Thyroid gland (tissue), 4 donors: ENCODE results near the gene PLIN5. TPM values are rescaled to one million over a fixed set of nuclear protein-coding genes. Genes with fewer than 3 reads are reported as not detected.
A peak's percentile ranks its signal among the peaks of the same experiment; 100 is the strongest.
"Not testable (repeated sequence)": the region's sequence is repeated elsewhere in the genome, so short reads cannot be mapped to it uniquely, and the experiment has no call there.

Source experiments
- DNase-seq, 2 donors: peaks; one replicate each; pipeline ENCODE4 v3.0.0-alpha.2; 2019
- H3K27ac ChIP-seq, 3 donors: fragments of 200-600 bp; sonication (generic); 1 replicate in 2 of 3; 2 replicates in 1 of 3; pipeline ENCODE4 v1.5.1; 2016 to 2019; ENCODE audit warnings: mild to moderate bottlenecking in 1 of 3, moderate library complexity in 1 of 3
- H3K27me3 ChIP-seq: fragments of 200-600 bp; sonication (generic); one replicate; pipeline ENCODE4 v1.5.1; 2019
- H3K36me3 ChIP-seq, 2 donors: fragments of 200-600 bp; sonication (generic); one replicate each; pipeline ENCODE4 v1.5.1; 2016 to 2019
- H3K4me1 ChIP-seq, 2 donors: fragments of 200-600 bp; sonication (generic); one replicate each; pipeline ENCODE4 v1.5.1; 2017 to 2019
- H3K4me3 ChIP-seq, 3 donors: fragments of 200-600 bp; sonication (generic); replicated peaks in 1 of 3; 1 replicate in 2 of 3; 2 replicates in 1 of 3; pipeline ENCODE4 v1.5.1; 2016; ENCODE audit warnings: mild to moderate bottlenecking in 1 of 3
- H3K9me3 ChIP-seq: fragments of 200-600 bp; sonication (generic); one replicate; pipeline ENCODE4 v1.5.1; 2017
- POLR2A ChIP-seq, 2 donors: fragments of 450-650 bp; IDR thresholded peaks; one replicate each; pipeline ENCODE4 v1.6.1; 2017; ENCODE audit warnings: antibody characterized with exemption in 2 of 2, mild to moderate bottlenecking in 2 of 2, moderate library complexity in 1 of 2
- WGBS, 2 donors: methylation state at CpG; one replicate each; pipeline ENCODE4 v1.1.5; 2017; 5-methylcytosine and 5-hydroxymethylcytosine counted together
- intact Hi-C: fragments of 100-400 bp; cut with DNase I; formaldehyde crosslinking; loops from one replicate; pipeline ENCODE4 v1.15.1; 2023
- total RNA-seq, 4 donors: library from RNA; depleted of rRNA; stranded (reverse); fragments of >200 nt; gene quantifications; one replicate each; pipeline ENCODE4 v1.2.3, GENCODE V29; 2016
- TF ChIP-seq, protein P1 (sequence below), 6 experiments: fragments of 200-600 bp in 3 of 6; fragments of 450-650 bp in 3 of 6; sonication (generic) in 3 of 6; IDR thresholded peaks; one replicate each; pipeline ENCODE4 v1.5.1; 2016 to 2019; ENCODE audit warnings: antibody characterized with exemption in 6 of 6, mild to moderate bottlenecking in 2 of 6, inconsistent platforms in 1 of 6, moderate library complexity in 1 of 6

PLIN5 gene
- total RNA-seq, 4 donors from 2014 or later, result 4.1 to 12.1 (median 7.8) TPM

DNA sequence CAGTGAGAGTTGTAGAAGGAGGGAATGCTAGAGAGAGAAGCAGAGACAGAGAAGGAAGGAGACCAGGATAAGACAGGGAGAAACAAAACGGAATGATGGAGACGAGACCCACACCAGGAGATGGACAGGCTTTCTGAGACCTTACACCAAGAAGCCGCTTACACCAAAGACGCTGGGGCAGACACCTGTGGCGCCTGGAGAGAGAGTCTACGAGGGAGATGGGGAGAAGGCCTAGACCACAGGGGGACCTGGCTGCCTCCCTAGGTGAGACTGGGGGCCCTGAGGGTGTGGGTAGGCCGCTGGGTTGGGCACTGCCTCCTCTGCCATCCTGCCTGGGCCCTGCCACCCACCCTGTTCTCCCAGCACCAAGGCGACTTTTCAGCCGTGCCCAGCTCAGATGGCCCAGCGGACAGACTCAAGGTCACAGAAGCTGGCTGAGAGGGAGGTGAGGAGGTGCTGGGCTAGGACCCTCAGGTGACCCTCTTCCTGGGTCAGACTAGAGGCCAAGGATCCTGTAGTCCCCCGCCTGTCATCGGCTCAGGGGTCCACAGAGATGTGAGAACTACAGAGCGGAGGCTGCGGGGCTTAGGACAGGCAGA lies 5.0 kb downstream of the PLIN5 start:
- intact Hi-C loops, result loop anchor here (10.0 kb wide), 1 partner anchor 265 kb away; no protein-coding TSS in a partner anchor
- DNase-seq, result no peak
- no peaks in the 10 kb centered on the region for H3K36me3 ChIP-seq
- H3K9me3 ChIP-seq, result no peaks in the 10 kb centered on the region
- no peak overlapping the region for H3K4me3 ChIP-seq
- peaks cover under 1 to 1% of the 10 kb centered on the region in 2 donors for H3K4me1 ChIP-seq
- no peak for TF ChIP-seq POLR2A (IDR thresholded peaks at IDR 0.05)
- TF ChIP-seq, protein P1, sequence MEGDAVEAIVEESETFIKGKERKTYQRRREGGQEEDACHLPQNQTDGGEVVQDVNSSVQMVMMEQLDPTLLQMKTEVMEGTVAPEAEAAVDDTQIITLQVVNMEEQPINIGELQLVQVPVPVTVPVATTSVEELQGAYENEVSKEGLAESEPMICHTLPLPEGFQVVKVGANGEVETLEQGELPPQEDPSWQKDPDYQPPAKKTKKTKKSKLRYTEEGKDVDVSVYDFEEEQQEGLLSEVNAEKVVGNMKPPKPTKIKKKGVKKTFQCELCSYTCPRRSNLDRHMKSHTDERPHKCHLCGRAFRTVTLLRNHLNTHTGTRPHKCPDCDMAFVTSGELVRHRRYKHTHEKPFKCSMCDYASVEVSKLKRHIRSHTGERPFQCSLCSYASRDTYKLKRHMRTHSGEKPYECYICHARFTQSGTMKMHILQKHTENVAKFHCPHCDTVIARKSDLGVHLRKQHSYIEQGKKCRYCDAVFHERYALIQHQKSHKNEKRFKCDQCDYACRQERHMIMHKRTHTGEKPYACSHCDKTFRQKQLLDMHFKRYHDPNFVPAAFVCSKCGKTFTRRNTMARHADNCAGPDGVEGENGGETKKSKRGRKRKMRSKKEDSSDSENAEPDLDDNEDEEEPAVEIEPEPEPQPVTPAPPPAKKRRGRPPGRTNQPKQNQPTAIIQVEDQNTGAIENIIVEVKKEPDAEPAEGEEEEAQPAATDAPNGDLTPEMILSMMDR (IDR thresholded peaks at IDR 0.05), result no peak
- WGBS, 2 donors, result 79 to 82% methylated on average over 14 of the region's 14 CpGs
- no peak overlapping the region for H3K27ac ChIP-seq
- H3K27me3 ChIP-seq, result no peaks in the 10 kb centered on the region

DNA sequence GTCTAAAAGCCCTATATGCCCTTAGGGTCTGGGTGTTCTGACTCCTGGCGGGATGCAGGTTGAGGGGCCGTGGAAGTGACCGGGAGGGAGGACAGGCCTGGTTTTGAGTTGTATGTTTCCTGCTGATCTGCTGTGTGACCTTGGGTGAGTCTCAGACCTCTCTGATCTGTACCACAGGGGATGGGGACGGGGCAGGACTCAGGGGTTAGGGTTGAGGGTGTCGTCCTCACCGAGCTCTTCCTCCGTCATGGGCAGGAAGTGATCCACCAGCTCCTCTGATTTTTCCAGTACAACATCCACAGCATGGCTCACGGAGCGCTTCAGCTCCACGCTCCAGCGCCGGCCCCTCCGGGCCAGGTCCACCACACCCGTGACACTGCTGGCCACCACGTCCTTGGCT lies 6.2 kb downstream of the PLIN5 start:
- no peaks in the 10 kb centered on the region for H3K27me3 ChIP-seq
- H3K4me3 ChIP-seq, result no peak overlapping the region
- no peaks in the 10 kb centered on the region for H3K9me3 ChIP-seq
- DNase-seq, result no peak
- H3K4me1 ChIP-seq, result no peaks in the 10 kb centered on the region
- H3K36me3 ChIP-seq, result no peaks in the 10 kb centered on the region
- intact Hi-C loops, result loop anchor here (10.0 kb wide), 1 partner anchor 264 kb away; no protein-coding TSS in a partner anchor
- H3K27ac ChIP-seq, result no peak overlapping the region
- 72 to 84% methylated on average over 15 of the region's 15 CpGs for WGBS, 2 donors
- no peak for TF ChIP-seq POLR2A (IDR thresholded peaks at IDR 0.05)
- TF ChIP-seq, protein P1 (IDR thresholded peaks at IDR 0.05), result no peak

DNA sequence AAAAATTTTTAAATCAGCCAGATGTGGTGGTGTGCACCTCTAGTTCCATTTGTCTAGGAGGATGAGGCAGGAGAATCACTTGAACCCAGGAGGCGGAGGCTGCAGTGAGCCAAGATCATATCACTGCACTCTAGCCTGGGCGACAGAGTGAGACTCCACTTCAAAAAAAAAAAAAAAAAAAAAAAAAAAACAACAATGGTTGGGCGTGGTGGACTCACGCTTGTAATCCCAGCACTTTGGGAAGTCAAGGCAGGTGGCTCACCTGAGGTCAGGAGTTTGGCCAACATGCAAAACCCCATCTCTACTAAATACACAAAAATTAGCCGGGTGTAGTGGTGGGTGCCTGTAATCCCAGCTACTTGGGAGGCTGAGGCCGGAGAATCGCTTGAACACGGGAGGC lies 7.6 kb downstream of the PLIN5 start:
- WGBS, 2 donors, result 80 to 83% methylated on average over 8 of the region's 8 CpGs
- H3K27ac ChIP-seq, H3K4me1 ChIP-seq, H3K27me3 ChIP-seq, DNase-seq, H3K9me3 ChIP-seq, H3K4me3 ChIP-seq, H3K36me3 ChIP-seq: not testable (repeated sequence)
- intact Hi-C loops, result loop anchor here (10.0 kb wide), 1 partner anchor 263 kb away; no protein-coding TSS in a partner anchor

DNA sequence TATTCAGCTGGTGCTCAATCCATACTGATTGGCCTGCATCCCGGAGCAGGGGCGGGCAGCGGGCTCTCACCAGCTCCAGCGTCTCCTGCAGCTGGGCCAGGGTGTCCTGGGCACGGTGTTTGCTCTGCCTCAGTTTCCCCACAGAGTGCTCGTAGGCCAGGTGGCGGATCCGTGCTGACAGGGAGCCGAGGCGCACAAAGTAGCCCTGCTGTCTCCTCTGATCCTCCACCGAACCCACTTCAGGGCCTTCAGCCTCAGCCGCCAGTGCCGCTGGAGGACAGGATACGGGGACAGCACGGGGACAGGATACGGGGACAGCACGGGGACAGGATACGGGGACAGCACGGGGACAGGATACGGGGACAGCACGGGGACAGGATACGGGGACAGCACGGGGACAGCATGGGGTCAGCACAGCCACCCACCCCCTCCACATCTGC lies 9.4 kb downstream of the PLIN5 start:
- DNase-seq, result no peak
- H3K27me3 ChIP-seq, result no peaks in the 10 kb centered on the region
- no peak overlapping the region for H3K27ac ChIP-seq
- no peaks in the 10 kb centered on the region for H3K4me1 ChIP-seq
- TF ChIP-seq, protein P1 (IDR thresholded peaks at IDR 0.05), result no peak
- TF ChIP-seq POLR2A (IDR thresholded peaks at IDR 0.05), result no peak
- intact Hi-C loops, result loop anchor here (10.0 kb wide), 1 partner anchor 261 kb away; no protein-coding TSS in a partner anchor
- no peaks in the 10 kb centered on the region for H3K9me3 ChIP-seq
- no peaks in the 10 kb centered on the region for H3K36me3 ChIP-seq
- 73 to 82% methylated on average over 12 to 20 of the region's 23 CpGs for WGBS, 2 donors
- H3K4me3 ChIP-seq, result no peak overlapping the region

DNA sequence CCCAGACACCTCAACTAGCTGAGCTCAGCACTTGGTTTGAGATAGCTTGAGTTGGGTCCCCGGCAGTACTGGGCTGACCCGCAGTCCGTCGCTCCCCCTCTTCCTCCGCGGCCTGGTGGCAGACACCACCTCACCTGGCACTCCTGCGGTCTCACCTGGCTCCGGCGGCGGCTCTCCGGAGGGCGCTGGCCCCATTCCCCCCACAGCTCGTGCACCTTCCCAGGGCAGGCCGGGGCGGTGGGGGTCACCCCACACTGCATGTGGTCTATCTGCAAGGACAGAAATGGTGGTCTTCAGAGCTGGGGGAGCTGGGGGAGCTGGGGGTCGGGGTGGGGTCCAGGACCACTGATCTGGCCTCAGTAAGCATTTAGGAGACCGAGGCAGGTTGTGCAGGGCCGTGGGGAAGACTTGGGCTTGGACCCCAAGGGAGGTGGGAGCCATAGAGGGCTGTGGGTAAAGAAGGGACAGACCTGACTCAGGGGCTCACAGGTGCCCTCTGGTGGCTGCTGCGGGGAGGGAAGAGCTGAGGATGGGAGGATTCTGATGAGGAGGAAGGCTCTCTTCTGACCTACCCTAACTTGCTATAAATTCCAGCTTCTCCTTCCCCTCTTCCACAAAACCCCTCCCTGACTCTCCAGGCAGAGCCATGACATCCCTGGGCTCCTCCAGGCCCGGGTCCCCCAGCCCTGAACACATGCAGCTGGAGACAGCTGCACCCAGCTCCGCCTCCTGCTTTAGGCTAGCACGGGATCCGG lies 10.0 kb downstream of the PLIN5 start:
- H3K36me3 ChIP-seq, result no peaks in the 10 kb centered on the region
- intact Hi-C loops, result loop anchor here (10.0 kb wide), 1 partner anchor 260 kb away; no protein-coding TSS in a partner anchor
- peak; percentile 32 to 40 for DNase-seq
- TF ChIP-seq, protein P1 (IDR thresholded peaks at IDR 0.05), result peak; percentile 18 to 71 (median 36)
- TF ChIP-seq POLR2A (IDR thresholded peaks at IDR 0.05), result no peak
- no peaks in the 10 kb centered on the region for H3K4me1 ChIP-seq
- no peak overlapping the region for H3K4me3 ChIP-seq
- no peaks in the 10 kb centered on the region for H3K27me3 ChIP-seq
- no peak overlapping the region for H3K27ac ChIP-seq
- WGBS, 2 donors, result 66 to 67% methylated on average over 17 to 21 of the region's 23 CpGs
- H3K9me3 ChIP-seq, result no peaks in the 10 kb centered on the region
